Astrocyte (in vitro differentiated cells and primary cell): Measurements from ENCODE around the gene AFAP1L2. TPM values are rescaled to one million over a fixed set of nuclear protein-coding genes. Genes with fewer than 3 reads are reported as not detected.
A peak's percentile ranks its signal among the peaks of the same experiment; 100 is the strongest.

Source experiments
- DNase-seq: peaks from one replicate; pipeline ENCODE4 v3.0.0-alpha.2; 2010; ENCODE audit warnings: low read depth
- FAIRE-seq: peaks from 2 replicates; lab custom pipeline; 2011; peaks lifted over from hg19 to GRCh38; lab: Jason Lieb, UNC
- H2AFZ ChIP-seq: 2 replicates; pipeline ENCODE4 v1.6.0; 2012; ENCODE audit warnings: low read depth, low read length, inconsistent platforms
- H3K27ac ChIP-seq: 2 replicates; pipeline ENCODE4 v1.5.1; 2011; ENCODE audit warnings: low read depth, low read length, inconsistent platforms
- H3K27me3 ChIP-seq: 2 replicates; pipeline ENCODE4 v1.6.0; 2011; ENCODE audit warnings: low read length, inconsistent platforms; ENCODE audit not compliant: insufficient read depth
- H3K36me3 ChIP-seq: 2 replicates; pipeline ENCODE4 v1.5.1; 2011; ENCODE audit warnings: low read length, inconsistent platforms; ENCODE audit not compliant: insufficient read depth
- H3K4me1 ChIP-seq: 2 replicates; pipeline ENCODE4 v1.5.1; 2011; ENCODE audit warnings: low read length, inconsistent platforms; ENCODE audit not compliant: insufficient read depth
- H3K4me2 ChIP-seq: 2 replicates; pipeline ENCODE4 v1.6.0; 2012; ENCODE audit warnings: low read length, inconsistent platforms
- H3K4me3 ChIP-seq: 2 replicates; pipeline ENCODE4 v1.5.1; 2011; ENCODE audit warnings: low read depth, mild to moderate bottlenecking, low read length, inconsistent platforms; ENCODE audit not compliant: insufficient read depth
- H3K79me2 ChIP-seq: 2 replicates; pipeline ENCODE4 v1.6.0; 2012; ENCODE audit warnings: mild to moderate bottlenecking, low read length, inconsistent platforms; ENCODE audit not compliant: insufficient read depth
- H3K9ac ChIP-seq: 2 replicates; pipeline ENCODE4 v1.6.0; 2012; ENCODE audit warnings: mild to moderate bottlenecking, low read length, inconsistent platforms
- H3K9me3 ChIP-seq: 2 replicates; pipeline ENCODE4 v1.5.1; 2012; ENCODE audit warnings: low read depth, mild to moderate bottlenecking, low read length, inconsistent platforms; ENCODE audit not compliant: insufficient read depth
- H4K20me1 ChIP-seq: 2 replicates; pipeline ENCODE4 v1.6.0; 2012; ENCODE audit warnings: low read length, inconsistent platforms; ENCODE audit not compliant: insufficient read depth
- H3K27ac Mint-ChIP-seq: one replicate; pipeline ENCODE4 v1.8.0; 2021; ENCODE audit warnings: mild to moderate bottlenecking, mixed read lengths; ENCODE audit not compliant: unreplicated experiment
- H3K27me3 Mint-ChIP-seq: one replicate; pipeline ENCODE4 v1.8.0; 2021; ENCODE audit warnings: low read depth, mixed read lengths; ENCODE audit not compliant: unreplicated experiment
- H3K36me3 Mint-ChIP-seq: one replicate; pipeline ENCODE4 v1.8.0; 2021; ENCODE audit warnings: low read depth, mixed read lengths; ENCODE audit not compliant: unreplicated experiment
- H3K4me1 Mint-ChIP-seq: one replicate; pipeline ENCODE4 v1.8.0; 2021; ENCODE audit warnings: low read depth, mixed read lengths; ENCODE audit not compliant: unreplicated experiment
- H3K4me3 Mint-ChIP-seq: one replicate; pipeline ENCODE4 v1.8.0; 2021; ENCODE audit warnings: mild to moderate bottlenecking, moderate library complexity, mixed read lengths; ENCODE audit not compliant: unreplicated experiment
- H3K9me3 Mint-ChIP-seq: one replicate; pipeline ENCODE4 v1.8.0; 2021; ENCODE audit warnings: mild to moderate bottlenecking, mixed read lengths; ENCODE audit not compliant: unreplicated experiment
- EZH2 ChIP-seq: IDR thresholded peaks from 2 replicates; pipeline ENCODE4 v1.6.1; 2012; ENCODE audit warnings: mild to moderate bottlenecking, low read length, inconsistent platforms; ENCODE audit not compliant: insufficient read depth
- total RNA-seq: library from RNA; stranded (reverse); gene quantifications from 2 replicates; pipeline ENCODE4 v1.2.1, GENCODE V29; 2021
- TF ChIP-seq, protein P1 (sequence below): IDR thresholded peaks from 2 replicates; pipeline ENCODE4 v1.5.1; 2011; ENCODE audit warnings: low read depth, mild to moderate bottlenecking, inconsistent platforms, low read length, moderate library complexity; ENCODE audit not compliant: insufficient read depth

Gene AFAP1L2
- total RNA-seq, 1 donor from 2014 or later: 26.6 TPM

DNA sequence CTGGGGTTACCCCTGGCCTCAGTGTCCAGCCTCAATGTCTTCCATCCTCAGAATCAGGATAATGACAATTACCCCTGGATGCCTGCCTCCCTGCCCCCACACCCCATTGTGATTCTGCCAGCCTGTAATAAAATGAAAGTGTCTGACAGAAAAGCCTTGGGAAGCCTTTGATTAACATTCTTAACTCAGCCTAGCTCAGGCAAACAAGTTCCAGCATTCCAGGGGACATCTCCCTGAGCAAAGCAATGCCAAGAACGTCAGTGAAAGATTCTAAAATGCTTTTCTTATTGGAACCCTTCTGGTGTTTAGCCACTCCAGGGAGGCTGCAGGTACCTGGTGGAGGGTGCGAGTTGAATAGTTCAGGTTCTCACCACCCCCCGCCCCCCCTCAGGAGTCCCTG is 18.7 kb downstream of the AFAP1L2 start:
- Mint-ChIP-seq H3K27ac (no peak overlapping the region), H3K27me3 (no peaks in the 10 kb centered on the region), H3K9me3 (peaks cover 7% of the 10 kb centered on the region), H3K36me3 (peaks cover 10% of the 10 kb centered on the region), H3K4me1 (peaks cover 24% of the 10 kb centered on the region), H3K4me3 (no peak overlapping the region)
- Histone ChIP-seq H3K9ac (no peak overlapping the region), H3K4me2 (no peak overlapping the region), H4K20me1 (no peaks in the 10 kb centered on the region), H3K79me2 (no peaks in the 10 kb centered on the region), H3K36me3 (no peaks in the 10 kb centered on the region), H3K4me3 (no peak overlapping the region), H3K27ac (no peak overlapping the region), H2AFZ (no peak overlapping the region), H3K27me3 (peaks cover 6% of the 10 kb centered on the region), H3K4me1 (peaks cover 21% of the 10 kb centered on the region), H3K9me3 (no peaks in the 10 kb centered on the region)
- FAIRE-seq (no peak), DNase-seq (no peak)
- TF ChIP-seq, protein P1, sequence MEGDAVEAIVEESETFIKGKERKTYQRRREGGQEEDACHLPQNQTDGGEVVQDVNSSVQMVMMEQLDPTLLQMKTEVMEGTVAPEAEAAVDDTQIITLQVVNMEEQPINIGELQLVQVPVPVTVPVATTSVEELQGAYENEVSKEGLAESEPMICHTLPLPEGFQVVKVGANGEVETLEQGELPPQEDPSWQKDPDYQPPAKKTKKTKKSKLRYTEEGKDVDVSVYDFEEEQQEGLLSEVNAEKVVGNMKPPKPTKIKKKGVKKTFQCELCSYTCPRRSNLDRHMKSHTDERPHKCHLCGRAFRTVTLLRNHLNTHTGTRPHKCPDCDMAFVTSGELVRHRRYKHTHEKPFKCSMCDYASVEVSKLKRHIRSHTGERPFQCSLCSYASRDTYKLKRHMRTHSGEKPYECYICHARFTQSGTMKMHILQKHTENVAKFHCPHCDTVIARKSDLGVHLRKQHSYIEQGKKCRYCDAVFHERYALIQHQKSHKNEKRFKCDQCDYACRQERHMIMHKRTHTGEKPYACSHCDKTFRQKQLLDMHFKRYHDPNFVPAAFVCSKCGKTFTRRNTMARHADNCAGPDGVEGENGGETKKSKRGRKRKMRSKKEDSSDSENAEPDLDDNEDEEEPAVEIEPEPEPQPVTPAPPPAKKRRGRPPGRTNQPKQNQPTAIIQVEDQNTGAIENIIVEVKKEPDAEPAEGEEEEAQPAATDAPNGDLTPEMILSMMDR: no peak
- no peak for TF ChIP-seq EZH2

DNA sequence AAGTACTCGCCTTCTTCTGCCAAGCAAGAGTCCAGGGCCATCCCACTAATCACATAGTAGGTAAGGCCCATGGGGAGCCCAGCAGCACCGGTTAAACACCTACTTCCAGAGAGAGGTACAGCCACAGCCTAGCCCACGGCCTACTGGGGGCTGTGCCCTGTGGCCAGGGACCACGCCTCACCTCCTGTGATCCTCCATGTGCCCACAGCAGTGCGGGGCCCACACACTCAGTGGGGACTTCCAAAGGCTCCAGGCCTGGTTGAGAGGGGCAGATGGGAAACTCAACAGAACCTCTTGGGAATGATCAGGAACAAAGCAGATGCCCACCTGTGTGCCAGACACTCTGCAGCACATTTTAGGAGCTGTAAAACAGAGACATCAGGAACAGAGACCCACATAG is 19.7 kb downstream of the AFAP1L2 start:
- no peaks in the 10 kb centered on the region for H3K79me2 ChIP-seq
- Mint-ChIP-seq H3K4me1 (peaks cover 25% of the 10 kb centered on the region), H3K4me3 (no peak overlapping the region), H3K27ac (peak overlapping the region; percentile 3), H3K27me3 (no peaks in the 10 kb centered on the region), H3K36me3 (peaks cover 10% of the 10 kb centered on the region), H3K9me3 (peaks cover 7% of the 10 kb centered on the region)
- H3K9ac ChIP-seq: no peak overlapping the region
- H3K9me3 ChIP-seq: no peaks in the 10 kb centered on the region
- no peaks in the 10 kb centered on the region for H3K36me3 ChIP-seq
- peaks cover 23% of the 10 kb centered on the region for H3K4me1 ChIP-seq
- no peaks in the 10 kb centered on the region for H4K20me1 ChIP-seq
- H3K4me2 ChIP-seq: no peak overlapping the region
- TF ChIP-seq, protein P1: no peak
- TF ChIP-seq EZH2: no peak
- H3K27me3 ChIP-seq: peaks cover 6% of the 10 kb centered on the region
- FAIRE-seq: no peak
- H3K4me3 ChIP-seq: no peak overlapping the region
- DNase-seq: no peak
- H2AFZ ChIP-seq: no peak overlapping the region
- H3K27ac ChIP-seq: no peak overlapping the region

DNA sequence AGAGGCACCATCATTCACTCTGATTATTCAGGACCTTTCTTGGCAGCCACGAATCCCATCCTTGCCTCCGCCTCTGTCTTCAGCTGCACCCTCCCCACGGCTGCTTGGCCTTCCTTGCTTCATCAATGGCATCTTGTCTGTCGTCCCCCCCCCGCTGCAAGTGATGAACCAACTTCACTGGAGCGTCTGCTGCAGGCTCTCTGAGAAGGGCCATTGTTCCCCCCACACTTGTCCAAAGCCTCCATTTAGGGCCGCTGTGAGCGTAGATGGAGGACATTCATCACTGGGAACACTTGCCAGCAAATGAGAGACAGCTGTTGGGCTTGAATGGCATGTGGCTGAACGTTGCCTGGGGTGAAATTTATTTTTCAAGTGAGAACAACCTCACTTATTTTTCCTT is 20.1 kb downstream of the AFAP1L2 start:
- H3K27ac ChIP-seq: no peak overlapping the region
- DNase-seq (no peak), FAIRE-seq (no peak)
- no peak overlapping the region for H3K9ac ChIP-seq
- no peaks in the 10 kb centered on the region for H3K9me3 ChIP-seq
- TF ChIP-seq, protein P1: no peak
- no peak for TF ChIP-seq EZH2
- no peak overlapping the region for H3K4me3 ChIP-seq
- Mint-ChIP-seq H3K4me3 (no peak overlapping the region), H3K4me1 (peaks cover 24% of the 10 kb centered on the region), H3K27me3 (no peaks in the 10 kb centered on the region), H3K27ac (no peak overlapping the region), H3K36me3 (peaks cover 10% of the 10 kb centered on the region), H3K9me3 (peaks cover 7% of the 10 kb centered on the region)
- H3K4me2 ChIP-seq: no peak overlapping the region
- peaks cover 6% of the 10 kb centered on the region for H3K27me3 ChIP-seq
- peaks cover 21% of the 10 kb centered on the region for H3K4me1 ChIP-seq
- H2AFZ ChIP-seq: no peak overlapping the region
- H4K20me1 ChIP-seq: no peaks in the 10 kb centered on the region
- no peaks in the 10 kb centered on the region for H3K79me2 ChIP-seq
- H3K36me3 ChIP-seq: no peaks in the 10 kb centered on the region
